Measurements from ENCODE around the gene HNRNPL.
A peak's percentile ranks its signal among the peaks of the same experiment; 100 is the strongest.
"Not testable (repeated sequence)": the region's sequence is repeated elsewhere in the genome, so short reads cannot be mapped to it uniquely, and the experiment has no call there.

HNRNPL gene

DNA sequence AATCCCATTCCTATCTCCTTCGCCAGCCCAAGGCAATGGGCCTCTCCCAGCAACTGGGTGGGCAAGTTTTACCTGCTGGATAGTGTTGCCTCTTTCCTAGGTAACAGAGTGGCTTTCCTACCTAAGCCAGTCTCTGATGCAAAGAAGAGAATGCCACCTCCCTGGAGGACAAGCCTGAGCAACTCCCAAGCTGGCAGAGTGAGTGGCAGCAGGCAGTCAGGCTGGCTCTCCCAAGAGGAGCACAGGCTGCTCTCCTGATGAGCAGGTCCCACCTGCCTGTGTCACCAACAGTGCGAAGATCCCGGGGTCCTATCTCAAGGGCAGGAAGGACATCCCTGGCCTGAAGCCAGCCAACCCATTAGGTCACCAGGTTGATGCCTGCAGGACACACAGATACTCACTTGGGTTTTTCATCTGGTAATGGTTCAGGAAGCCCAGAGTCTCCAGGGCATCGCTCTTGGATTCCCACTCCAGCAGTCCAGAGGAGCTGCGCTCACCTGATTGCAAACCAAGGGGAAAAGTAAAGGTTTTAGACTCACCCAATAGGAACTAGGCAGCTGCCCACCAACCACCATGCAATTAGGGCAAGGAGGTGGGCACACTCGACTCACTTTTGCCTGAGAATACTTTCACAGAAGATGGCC is 12.7 kb downstream of the HNRNPL start:
- Histone ChIP-seq H3K36me3 (ENCODE audit: insufficient read depth, low read length) (peaks cover 15% of the 10 kb centered on the region; the same call in 1 of the 2 replicates), H3K4me3 (ENCODE audit: low read depth, low read length) (no peak overlapping the region), H3K27me3 (ENCODE audit: insufficient read depth, low read length) (no peaks in the 10 kb centered on the region), H2AFZ (ENCODE audit: low read length, unreplicated experiment) (no peak overlapping the region), H3K4me1 (ENCODE audit: control insufficient read depth, insufficient read depth, low read length, unreplicated experiment) (peaks cover 10% of the 10 kb centered on the region), H3K27ac (ENCODE audit: low read depth, low read length) (no peak overlapping the region), H3K79me2 (ENCODE audit: control insufficient read depth, insufficient read depth, low read length, unreplicated experiment) (peaks cover 10% of the 10 kb centered on the region)

GRCh38 chr19:38836159-38836982 is 13.4 kb downstream of the HNRNPL start:
- H3K36me3 ChIP-seq (ENCODE audit: insufficient read depth, low read length) = peaks cover 13% of the 10 kb centered on the region; the same call in 1 of the 2 replicates
- no peaks in the 10 kb centered on the region for H3K27me3 ChIP-seq (ENCODE audit: insufficient read depth, low read length)
- H3K79me2 ChIP-seq (ENCODE audit: control insufficient read depth, insufficient read depth, low read length, unreplicated experiment) = peaks cover 9% of the 10 kb centered on the region
- H3K27ac ChIP-seq (ENCODE audit: low read depth, low read length) = no peak overlapping the region
- H2AFZ ChIP-seq (ENCODE audit: low read length, unreplicated experiment) = no peak overlapping the region
- peaks cover 10% of the 10 kb centered on the region for H3K4me1 ChIP-seq (ENCODE audit: control insufficient read depth, insufficient read depth, low read length, unreplicated experiment)
- no peak overlapping the region for H3K4me3 ChIP-seq (ENCODE audit: low read depth, low read length)

DNA sequence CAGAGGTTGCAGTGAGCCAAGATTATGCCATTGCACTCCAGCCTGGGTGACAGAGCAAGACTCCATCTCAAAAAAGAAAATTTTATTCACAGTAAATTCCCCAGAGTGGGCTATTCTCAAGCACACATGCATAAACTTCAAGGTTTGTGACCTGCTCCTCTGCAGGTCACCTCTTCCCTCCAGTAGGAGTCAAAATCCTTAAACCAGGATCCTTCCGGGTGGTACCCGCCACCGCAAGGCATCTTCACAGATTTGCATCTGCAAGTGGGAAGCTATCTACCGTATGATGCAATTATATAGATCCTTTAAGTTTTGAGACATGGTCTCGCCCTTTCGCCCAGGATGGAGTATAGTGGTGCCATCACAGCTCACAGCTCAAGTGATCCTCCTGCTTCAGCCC is 15.2 kb downstream of the HNRNPL start:
- no peaks in the 10 kb centered on the region for H3K79me2 ChIP-seq (ENCODE audit: control insufficient read depth, insufficient read depth, low read length, unreplicated experiment)
- peaks cover 24% of the 10 kb centered on the region for H3K4me1 ChIP-seq (ENCODE audit: control insufficient read depth, insufficient read depth, low read length, unreplicated experiment)
- H3K27ac ChIP-seq (ENCODE audit: low read depth, low read length) = no peak overlapping the region
- peaks cover 7% of the 10 kb centered on the region; the same call in 1 of the 2 replicates for H3K36me3 ChIP-seq (ENCODE audit: insufficient read depth, low read length)
- H3K4me3 ChIP-seq (ENCODE audit: low read depth, low read length) = no peak overlapping the region
- no peaks in the 10 kb centered on the region for H3K27me3 ChIP-seq (ENCODE audit: insufficient read depth, low read length)
- H2AFZ ChIP-seq (ENCODE audit: low read length, unreplicated experiment) = no peak overlapping the region

- no peaks in the 10 kb centered on the region for H3K79me2 ChIP-seq (ENCODE audit: control insufficient read depth, insufficient read depth, low read length, unreplicated experiment)
- H3K4me1 ChIP-seq (ENCODE audit: control insufficient read depth, insufficient read depth, low read length, unreplicated experiment) = peaks cover 27% of the 10 kb centered on the region
- no peak overlapping the region for H3K4me3 ChIP-seq (ENCODE audit: low read depth, low read length)
- no peaks in the 10 kb centered on the region for H3K27me3 ChIP-seq (ENCODE audit: insufficient read depth, low read length)
- no peak overlapping the region for H2AFZ ChIP-seq (ENCODE audit: low read length, unreplicated experiment)
- no peak overlapping the region for H3K27ac ChIP-seq (ENCODE audit: low read depth, low read length)
- H3K36me3 ChIP-seq (ENCODE audit: insufficient read depth, low read length) = peaks cover 7% of the 10 kb centered on the region; the same call in 1 of the 2 replicates
Observed at GRCh38 chr19:38834104-38834490, 15.7 kb downstream of the HNRNPL start.

DNA sequence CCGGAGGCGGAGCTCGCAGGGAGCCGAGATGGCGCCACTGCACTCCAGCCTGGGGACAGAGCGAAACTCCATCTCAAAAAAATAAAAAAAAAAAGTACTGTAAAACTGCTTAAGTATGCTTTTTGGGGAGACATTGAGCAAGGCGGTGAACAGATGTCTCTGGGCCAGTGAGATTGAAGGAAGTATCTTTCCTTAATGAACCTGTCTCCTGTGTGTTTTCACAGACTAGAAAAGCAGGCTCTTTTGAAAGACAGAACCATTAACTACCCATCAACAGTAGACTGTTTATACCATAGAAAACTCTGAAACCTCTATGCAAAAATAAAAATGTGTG is 16.7 kb downstream of the HNRNPL start:
- Histone ChIP-seq H3K4me3 (ENCODE audit: low read depth, low read length) (no peak overlapping the region), H2AFZ (ENCODE audit: low read length, unreplicated experiment) (no peak overlapping the region), H3K27me3 (ENCODE audit: insufficient read depth, low read length) (no peaks in the 10 kb centered on the region), H3K79me2 (ENCODE audit: control insufficient read depth, insufficient read depth, low read length, unreplicated experiment) (no peaks in the 10 kb centered on the region), H3K4me1 (ENCODE audit: control insufficient read depth, insufficient read depth, low read length, unreplicated experiment) (peaks cover 27% of the 10 kb centered on the region), H3K27ac (ENCODE audit: low read depth, low read length) (no peak overlapping the region), H3K36me3 (ENCODE audit: insufficient read depth, low read length) (peaks cover 7% of the 10 kb centered on the region; the same call in 1 of the 2 replicates)

DNA sequence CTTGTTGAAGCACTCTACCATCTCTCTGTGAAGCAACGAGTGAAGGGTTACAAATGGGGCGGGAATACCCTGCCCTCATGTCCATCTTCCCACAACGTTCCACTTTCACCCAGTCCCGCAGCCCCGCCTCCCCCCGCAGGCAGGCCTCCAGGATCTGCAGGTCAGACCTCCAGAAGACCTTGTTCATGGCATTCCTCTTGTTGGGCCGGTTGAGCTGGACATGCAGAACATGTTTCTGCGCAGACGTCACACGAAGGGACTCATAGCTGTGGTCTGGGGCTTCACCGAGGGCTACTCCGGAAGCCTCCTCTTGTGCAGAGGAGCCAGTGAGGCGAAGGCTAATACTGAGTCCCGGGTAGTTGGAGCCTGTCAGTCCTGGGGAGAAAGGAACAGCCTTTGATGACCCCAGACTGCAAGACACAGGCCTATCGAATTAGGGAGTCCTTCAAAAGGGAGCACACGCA is 18.6 kb downstream of the HNRNPL start:
- H3K27ac ChIP-seq (ENCODE audit: low read depth, low read length) = peak overlapping the region; percentile 87
- no peaks in the 10 kb centered on the region for H3K27me3 ChIP-seq (ENCODE audit: insufficient read depth, low read length)
- H3K4me1 ChIP-seq (ENCODE audit: control insufficient read depth, insufficient read depth, low read length, unreplicated experiment) = peaks cover 27% of the 10 kb centered on the region
- H3K36me3 ChIP-seq (ENCODE audit: insufficient read depth, low read length) = no peaks in the 10 kb centered on the region
- no peaks in the 10 kb centered on the region for H3K79me2 ChIP-seq (ENCODE audit: control insufficient read depth, insufficient read depth, low read length, unreplicated experiment)
- H3K4me3 ChIP-seq (ENCODE audit: low read depth, low read length) = peak overlapping the region; percentile 72
- H2AFZ ChIP-seq (ENCODE audit: low read length, unreplicated experiment) = peak overlapping the region; percentile 28

DNA sequence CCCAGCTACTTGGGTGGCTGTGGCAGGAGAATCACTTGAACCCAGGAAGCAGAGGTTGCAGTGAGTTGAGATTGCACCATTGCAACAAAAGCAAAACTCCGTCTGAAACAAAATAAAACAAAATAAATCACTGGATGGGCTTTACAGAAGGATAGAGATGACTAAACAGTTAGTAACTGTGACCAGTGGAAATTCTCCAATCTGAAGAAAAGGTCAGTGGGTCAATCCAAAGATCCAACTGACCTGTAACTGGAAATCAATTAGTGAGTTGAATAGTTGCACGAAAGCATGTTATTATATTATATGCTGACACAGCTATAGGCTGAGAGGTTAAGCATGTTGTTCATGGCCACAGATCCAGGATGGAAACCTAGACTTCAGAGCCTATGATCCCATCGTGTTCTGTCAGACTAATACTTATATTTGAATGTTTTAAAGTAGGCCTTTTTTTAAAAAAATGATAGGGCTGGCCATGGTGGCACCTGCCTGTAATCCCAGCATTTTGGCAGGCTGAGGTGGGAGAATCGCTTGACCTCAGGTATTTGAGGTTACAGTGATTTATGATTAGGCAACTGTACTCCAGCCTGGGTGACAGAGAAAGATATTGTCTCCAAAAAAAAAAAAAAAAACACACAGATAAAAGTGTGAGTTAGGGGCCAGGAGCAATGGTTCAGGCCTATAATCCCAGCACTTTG is 19.6 kb downstream of the HNRNPL start:
- Histone ChIP-seq H3K36me3 (ENCODE audit: insufficient read depth, low read length) (no peaks in the 10 kb centered on the region), H3K27me3 (ENCODE audit: insufficient read depth, low read length) (no peaks in the 10 kb centered on the region), H3K4me3 (ENCODE audit: low read depth, low read length) (no peak overlapping the region; the same call in 1 of the 2 replicates), H3K27ac (ENCODE audit: low read depth, low read length) (peak overlapping the region; percentile 87), H3K4me1 (ENCODE audit: control insufficient read depth, insufficient read depth, low read length, unreplicated experiment) (peaks cover 22% of the 10 kb centered on the region), H2AFZ (ENCODE audit: low read length, unreplicated experiment) (no peak overlapping the region), H3K79me2 (ENCODE audit: control insufficient read depth, insufficient read depth, low read length, unreplicated experiment) (no peaks in the 10 kb centered on the region)

- H2AFZ ChIP-seq (ENCODE audit: low read length, unreplicated experiment); H3K79me2 ChIP-seq (ENCODE audit: control insufficient read depth, insufficient read depth, low read length, unreplicated experiment); H3K27me3 ChIP-seq (ENCODE audit: insufficient read depth, low read length); H3K36me3 ChIP-seq (ENCODE audit: insufficient read depth, low read length); H3K4me3 ChIP-seq (ENCODE audit: low read depth, low read length): not testable (repeated sequence)
- Histone ChIP-seq H3K4me1 (ENCODE audit: control insufficient read depth, insufficient read depth, low read length, unreplicated experiment) (peaks cover 22% of the 10 kb centered on the region), H3K27ac (ENCODE audit: low read depth, low read length) (peak overlapping the region; percentile 87)
Observed at GRCh38 chr19:38829203-38829602, 20.6 kb downstream of the HNRNPL start.

- peaks cover 17% of the 10 kb centered on the region for H3K4me1 ChIP-seq (ENCODE audit: control insufficient read depth, insufficient read depth, low read length, unreplicated experiment)
- no peak overlapping the region for H2AFZ ChIP-seq (ENCODE audit: low read length, unreplicated experiment)
- H3K36me3 ChIP-seq (ENCODE audit: insufficient read depth, low read length) = 0 out of 2 replicates have a peak, but pooled peaks cover 3% of the 10 kb centered on the region
- no peak overlapping the region for H3K27ac ChIP-seq (ENCODE audit: low read depth, low read length)
- H3K27me3 ChIP-seq (ENCODE audit: insufficient read depth, low read length) = no peaks in the 10 kb centered on the region
- H3K4me3 ChIP-seq (ENCODE audit: low read depth, low read length) = no peak overlapping the region
- H3K79me2 ChIP-seq (ENCODE audit: control insufficient read depth, insufficient read depth, low read length, unreplicated experiment) = no peaks in the 10 kb centered on the region
Observed at GRCh38 chr19:38826856-38827551, 22.8 kb downstream of the HNRNPL start.

DNA sequence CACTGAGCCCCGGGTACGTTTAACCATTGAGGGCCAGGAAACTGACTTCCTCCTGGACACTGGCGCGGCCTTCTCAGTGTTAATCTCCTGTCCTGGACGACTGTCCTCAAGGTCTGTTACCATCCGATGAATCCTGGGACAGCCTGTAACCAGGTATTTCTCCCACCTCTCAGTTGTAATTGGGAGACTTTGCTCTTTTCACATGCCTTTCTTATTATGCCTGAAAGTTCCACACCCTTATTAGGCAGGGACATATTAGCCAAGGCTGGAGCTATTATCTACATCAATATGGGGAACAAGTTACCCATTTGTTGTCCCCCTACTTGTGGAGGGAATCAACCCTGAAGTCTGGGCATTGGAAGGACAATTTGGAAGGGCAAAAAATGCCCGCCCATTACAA is 23.9 kb downstream of the HNRNPL start:
- not testable (repeated sequence) for H2AFZ ChIP-seq (ENCODE audit: low read length, unreplicated experiment); H3K79me2 ChIP-seq (ENCODE audit: control insufficient read depth, insufficient read depth, low read length, unreplicated experiment); H3K36me3 ChIP-seq (ENCODE audit: insufficient read depth, low read length); H3K27ac ChIP-seq (ENCODE audit: low read depth, low read length); H3K27me3 ChIP-seq (ENCODE audit: insufficient read depth, low read length); H3K4me3 ChIP-seq (ENCODE audit: low read depth, low read length)
- peaks cover 16% of the 10 kb centered on the region for H3K4me1 ChIP-seq (ENCODE audit: control insufficient read depth, insufficient read depth, low read length, unreplicated experiment)

Data from ACC112 (cell line).